ENCODE measurements around the gene TEX264. TPM values are rescaled to one million over a fixed set of nuclear protein-coding genes. Genes with fewer than 3 reads are reported as not detected.
"Not testable (repeated sequence)": the region's sequence is repeated elsewhere in the genome, so short reads cannot be mapped to it uniquely, and the experiment has no call there.

TEX264 gene
- total RNA-seq, 1 donor from 2014 or later: 15.9 TPM

GRCh38 chr3:51717446-51717845, 46.4 kb downstream of the TEX264 start:
- DNase-seq: no peak

GRCh38 chr3:51717947-51718346, 46.9 kb downstream of the TEX264 start:
- no peak for DNase-seq

DNA sequence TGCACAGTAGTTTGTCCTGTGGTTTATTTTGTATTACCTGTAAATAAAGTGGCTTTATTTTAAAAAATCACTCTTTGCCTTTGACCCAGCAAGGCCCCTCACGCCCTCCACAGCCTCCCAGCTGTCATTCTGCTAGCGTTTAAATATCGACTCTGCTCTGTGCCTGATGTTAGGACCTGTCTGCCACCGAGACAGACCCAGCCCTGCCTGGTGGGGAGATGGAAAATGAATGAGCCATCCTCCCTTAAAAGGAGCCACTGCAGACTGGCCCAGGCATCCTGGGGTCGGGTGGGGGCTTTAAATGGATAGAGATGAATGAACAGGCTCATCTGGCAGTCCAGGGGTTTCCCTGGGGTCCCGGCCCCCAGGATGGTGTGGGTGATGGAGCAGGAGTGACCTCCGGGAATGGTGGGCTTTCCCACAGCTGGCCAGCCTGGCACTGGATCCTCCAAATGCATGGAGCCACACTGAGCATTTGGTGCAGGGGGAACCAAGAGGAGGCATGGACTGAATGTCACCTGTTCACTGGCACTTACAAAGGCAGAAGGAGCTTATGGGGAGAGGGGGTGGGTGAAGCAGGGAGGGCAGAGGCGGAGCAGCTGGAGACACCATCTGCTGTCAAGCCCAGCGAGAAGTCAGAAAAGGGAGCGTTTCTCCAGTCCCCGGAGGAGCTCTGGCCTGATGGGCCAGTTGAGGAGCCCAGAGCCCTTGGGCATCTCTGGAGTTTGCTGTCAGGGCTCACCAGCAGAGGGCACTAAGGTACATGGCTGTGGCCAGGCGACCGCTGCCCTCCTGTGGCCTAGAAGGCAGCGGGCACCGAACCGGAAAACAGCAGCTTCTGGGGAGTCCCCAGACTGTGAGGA, 47.7 kb downstream of the TEX264 start:
- DNase-seq: no peak

- no peak for DNase-seq
Observed at GRCh38 chr3:51719410-51720025, 48.5 kb downstream of the TEX264 start.

DNA sequence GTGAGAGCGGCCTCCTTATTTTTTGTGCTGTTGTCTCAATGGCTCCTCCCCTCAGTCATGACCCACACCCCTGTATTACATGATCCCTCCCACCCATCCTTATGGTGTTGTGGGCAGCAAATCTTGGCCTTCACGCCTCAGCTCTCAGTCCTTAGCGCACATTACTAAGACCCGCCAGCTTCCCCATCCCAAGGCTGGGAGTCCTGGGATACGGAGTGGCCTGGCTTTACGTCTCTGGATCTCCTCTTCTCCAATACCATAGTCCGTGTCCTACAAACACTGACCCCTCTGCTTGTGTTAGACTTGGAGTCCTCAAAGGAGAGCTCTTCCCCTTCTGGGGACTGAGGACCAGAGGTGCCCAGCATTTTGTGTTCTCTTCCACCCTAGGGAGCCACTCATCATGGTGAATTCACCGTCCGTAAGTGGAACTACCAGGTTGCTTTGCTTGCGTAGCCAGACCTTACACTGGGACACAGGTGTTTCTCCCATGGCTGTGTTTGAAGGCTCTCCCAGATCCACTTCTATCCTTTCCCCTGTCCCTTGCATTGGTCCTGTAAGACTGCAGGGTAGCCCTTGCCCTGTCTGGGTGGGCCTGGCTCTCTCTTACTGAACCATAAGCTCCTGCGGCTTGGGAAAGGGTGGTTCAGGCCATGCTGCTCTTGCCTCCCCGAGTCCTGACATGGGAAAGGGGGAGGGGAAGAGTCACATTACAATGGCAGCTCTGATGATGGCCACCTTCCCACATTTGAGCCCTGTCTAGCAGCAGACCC, 49.4 kb downstream of the TEX264 start:
- no peak for DNase-seq

GRCh38 chr3:51721062-51721745, 50.2 kb downstream of the TEX264 start:
- no peak for DNase-seq

GRCh38 chr3:51722362-51722761, 51.3 kb downstream of the TEX264 start:
- no peak for DNase-seq

- no peak for DNase-seq
Observed at GRCh38 chr3:51727500-51727899, 56.4 kb downstream of the TEX264 start.

GRCh38 chr3:51729042-51729633, 58.1 kb downstream of the TEX264 start:
- DNase-seq: no peak

- no peak for DNase-seq
Observed at GRCh38 chr3:51733859-51734571, 63.0 kb downstream of the TEX264 start.

DNA sequence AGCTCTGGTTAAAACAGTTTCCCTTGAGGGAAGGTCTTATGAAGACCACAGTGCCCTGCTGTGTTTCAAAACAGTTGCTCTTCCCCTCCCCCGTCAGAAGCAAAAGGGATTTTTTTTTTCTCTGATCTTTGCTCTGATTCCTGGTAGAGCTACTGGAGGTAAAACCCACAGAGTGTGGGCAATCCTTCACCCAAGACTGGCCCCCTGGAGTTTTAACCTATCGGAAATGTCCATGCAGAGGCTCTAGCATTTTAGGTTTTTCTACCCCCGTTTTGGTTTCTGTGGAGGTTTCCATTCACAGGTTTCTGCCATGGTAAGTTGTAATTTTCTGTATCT, 63.5 kb downstream of the TEX264 start:
- DNase-seq: no peak

DNA sequence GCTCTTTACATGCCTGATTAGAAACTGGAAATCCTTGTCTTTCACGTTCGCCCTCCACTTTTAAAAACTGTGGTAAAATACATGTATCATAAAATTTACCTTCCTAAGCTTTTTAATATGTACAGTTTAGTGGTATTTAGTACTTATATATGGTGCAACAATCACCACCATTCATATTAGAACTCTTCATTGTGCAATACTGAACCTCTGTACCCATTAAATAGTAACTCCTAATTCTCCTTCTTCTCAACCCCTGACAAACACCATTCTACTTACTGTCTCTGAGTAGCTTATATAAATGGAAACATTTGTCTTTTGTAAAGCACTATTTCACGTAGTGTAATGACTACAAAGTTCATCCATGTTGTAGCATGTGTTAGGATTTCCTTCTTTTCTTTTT, 64.0 kb downstream of the TEX264 start:
- DNase-seq: no peak

GRCh38 chr3:51735950-51736349, 64.9 kb downstream of the TEX264 start:
- DNase-seq: no peak

- no peak for DNase-seq
Observed at GRCh38 chr3:51739110-51739509, 68.1 kb downstream of the TEX264 start.

GRCh38 chr3:51742320-51742719, 71.3 kb downstream of the TEX264 start:
- not testable (repeated sequence) for DNase-seq

GRCh38 chr3:51742978-51743377, 71.9 kb downstream of the TEX264 start:
- DNase-seq: not testable (repeated sequence)

DNA sequence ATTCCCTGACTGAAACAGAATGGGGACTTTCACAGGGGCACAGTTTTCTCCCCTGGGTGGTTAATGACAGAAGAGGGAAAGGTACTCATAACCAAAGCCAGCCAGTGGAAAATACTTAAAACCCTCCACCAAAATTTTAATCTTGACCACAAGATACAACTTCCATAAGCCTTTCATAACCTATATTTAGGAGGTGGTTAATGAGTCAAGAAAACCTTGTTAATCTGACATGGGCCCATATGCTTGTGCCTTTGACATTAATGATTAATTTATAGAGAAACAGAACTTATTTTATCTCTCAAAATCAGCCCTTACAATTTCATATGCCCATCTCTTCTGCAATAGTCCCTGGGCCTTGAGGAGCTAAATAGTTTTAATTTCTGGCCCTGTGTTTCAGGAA, 76.8 kb downstream of the TEX264 start:
- DNase-seq: no peak

- no peak for DNase-seq
Observed at GRCh38 chr3:51748327-51748726, 77.3 kb downstream of the TEX264 start.

DNA sequence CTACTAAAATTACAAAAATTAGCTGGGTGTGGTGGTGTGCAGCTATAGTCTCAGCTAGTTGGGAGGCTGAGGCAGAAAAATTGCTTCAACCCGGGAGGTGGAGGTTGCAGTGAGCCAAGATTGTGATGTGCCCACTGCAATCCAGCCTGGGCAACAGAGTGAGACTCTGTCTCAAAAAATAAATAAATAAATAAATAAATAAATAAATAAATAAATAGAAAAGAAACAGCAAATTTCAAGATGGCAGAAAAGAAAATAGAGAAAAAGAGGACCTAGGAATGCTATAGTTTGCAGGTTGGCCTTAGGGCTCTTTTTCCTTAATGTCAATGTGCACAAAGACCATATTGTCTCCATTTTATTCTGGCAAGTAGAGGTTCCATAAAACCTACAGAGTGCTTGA, 79.8 kb downstream of the TEX264 start:
- no peak for DNase-seq

GRCh38 chr3:51751287-51751686, 80.2 kb downstream of the TEX264 start:
- no peak for DNase-seq

All from occipital lobe (tissue), 2 donors.